Sigmoid colon (tissue), 3 donors: ENCODE results near the gene TEDC2.

ENCODE experiments used
- POLR2A ChIP-seq, 2 donors: fragments of 450-650 bp; IDR thresholded peaks; one replicate each; pipeline ENCODE4 v1.6.1; 2016; ENCODE audit warnings: antibody characterized with exemption in 2 of 2, mild to moderate bottlenecking in 2 of 2, moderate library complexity in 2 of 2
- TF ChIP-seq, protein P1 (sequence below), 4 experiments: fragments of 450-650 bp in 3 of 4; fragments of 200-600 bp in 1 of 4; IDR thresholded peaks; one replicate each; pipeline ENCODE4 v1.5.1; 2016 to 2019; ENCODE audit warnings: antibody characterized with exemption in 4 of 4, mild to moderate bottlenecking in 3 of 4, moderate library complexity in 2 of 4

DNA sequence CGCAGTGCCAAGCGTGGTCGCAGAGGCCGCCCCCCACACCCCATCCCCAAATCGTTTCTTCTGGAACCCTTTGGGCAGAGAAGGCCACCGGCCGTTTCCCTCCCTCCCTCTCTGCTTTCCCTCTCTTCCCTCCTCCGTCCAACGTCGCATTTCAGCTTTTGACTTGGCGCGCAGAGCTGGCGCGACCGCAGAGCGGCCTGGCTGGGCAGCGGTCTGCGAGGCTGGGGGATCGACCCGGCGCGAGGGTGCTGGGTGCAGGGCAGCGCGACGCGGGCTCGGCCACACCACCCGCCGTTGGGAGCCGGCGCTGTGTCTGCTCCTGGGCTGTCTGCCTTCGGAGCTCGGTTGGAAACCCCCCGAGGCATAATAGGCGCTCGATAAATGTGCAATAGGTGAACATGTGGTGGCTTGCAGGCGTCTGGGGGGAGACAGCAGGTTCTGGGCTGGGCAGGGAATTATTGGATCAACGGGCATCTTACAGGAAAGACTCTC is 8.4 kb downstream of the TEDC2 start:
- TF ChIP-seq, protein P1, sequence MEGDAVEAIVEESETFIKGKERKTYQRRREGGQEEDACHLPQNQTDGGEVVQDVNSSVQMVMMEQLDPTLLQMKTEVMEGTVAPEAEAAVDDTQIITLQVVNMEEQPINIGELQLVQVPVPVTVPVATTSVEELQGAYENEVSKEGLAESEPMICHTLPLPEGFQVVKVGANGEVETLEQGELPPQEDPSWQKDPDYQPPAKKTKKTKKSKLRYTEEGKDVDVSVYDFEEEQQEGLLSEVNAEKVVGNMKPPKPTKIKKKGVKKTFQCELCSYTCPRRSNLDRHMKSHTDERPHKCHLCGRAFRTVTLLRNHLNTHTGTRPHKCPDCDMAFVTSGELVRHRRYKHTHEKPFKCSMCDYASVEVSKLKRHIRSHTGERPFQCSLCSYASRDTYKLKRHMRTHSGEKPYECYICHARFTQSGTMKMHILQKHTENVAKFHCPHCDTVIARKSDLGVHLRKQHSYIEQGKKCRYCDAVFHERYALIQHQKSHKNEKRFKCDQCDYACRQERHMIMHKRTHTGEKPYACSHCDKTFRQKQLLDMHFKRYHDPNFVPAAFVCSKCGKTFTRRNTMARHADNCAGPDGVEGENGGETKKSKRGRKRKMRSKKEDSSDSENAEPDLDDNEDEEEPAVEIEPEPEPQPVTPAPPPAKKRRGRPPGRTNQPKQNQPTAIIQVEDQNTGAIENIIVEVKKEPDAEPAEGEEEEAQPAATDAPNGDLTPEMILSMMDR (IDR thresholded peaks at IDR 0.05): no peak
- TF ChIP-seq POLR2A (IDR thresholded peaks at IDR 0.05): no peak
